NCI-H460 (cell line): ENCODE results near the gene PRDX4. TPM values are rescaled to one million over a fixed set of nuclear protein-coding genes. Genes with fewer than 3 reads are reported as not detected.
"Not testable (repeated sequence)": the region's sequence is repeated elsewhere in the genome, so short reads cannot be mapped to it uniquely, and the experiment has no call there.

Experiments used
- DNase-seq: peaks from one replicate; pipeline ENCODE4 v3.0.0-alpha.2; 2016; ENCODE audit warnings: low read depth; ENCODE audit errors: extremely low read depth
- total RNA-seq: library from RNA; depleted of rRNA; stranded (reverse); fragments of >200 nt; shearing (Covaris generic); gene quantifications from 2 replicates; pipeline ENCODE4 v1.2.3, GENCODE V29; 2014; rRNA removed

The PRDX4 gene
- total RNA-seq, 1 experiment from 2014 or later: 583 TPM

DNA sequence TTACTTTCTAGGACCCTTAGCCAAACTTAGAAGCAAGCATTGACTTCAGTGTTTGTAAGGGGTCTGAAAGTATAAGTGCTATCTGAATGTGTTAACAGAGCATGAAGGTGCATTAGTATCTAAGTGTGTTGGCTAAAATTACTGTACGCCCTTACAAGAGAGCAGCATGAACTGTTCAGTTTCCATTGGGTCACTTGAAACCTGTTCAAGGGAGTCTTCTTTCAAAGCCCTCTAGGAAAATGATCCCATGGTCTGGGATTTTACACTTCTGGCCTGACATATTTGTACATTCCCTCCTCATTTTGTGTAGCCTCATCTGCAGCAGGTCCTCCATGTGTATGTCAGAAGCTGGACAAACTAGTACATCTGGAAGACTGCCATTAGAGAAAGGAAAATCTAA lies 3.2 kb downstream of the PRDX4 start:
- DNase-seq: no peak

DNA sequence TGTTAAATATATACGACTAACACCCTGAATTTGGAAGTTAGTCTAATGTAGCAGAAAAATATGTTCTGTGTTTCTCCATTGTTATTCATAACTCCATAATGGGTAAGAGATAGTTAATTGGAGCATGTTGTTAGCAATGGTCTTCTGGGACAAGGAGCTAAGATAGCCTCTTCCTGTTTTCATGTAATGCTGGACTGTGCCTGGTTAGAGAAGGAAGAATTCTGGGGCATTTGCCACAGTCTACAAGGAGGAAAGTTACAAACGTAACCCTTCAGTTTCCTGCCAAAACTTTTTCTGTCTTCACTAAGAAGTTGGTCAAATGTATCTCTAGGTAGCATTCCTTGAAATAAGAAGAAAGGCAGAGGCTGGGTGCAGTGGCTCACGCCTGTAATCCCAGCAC lies 5.8 kb downstream of the PRDX4 start:
- DNase-seq: no peak

DNA sequence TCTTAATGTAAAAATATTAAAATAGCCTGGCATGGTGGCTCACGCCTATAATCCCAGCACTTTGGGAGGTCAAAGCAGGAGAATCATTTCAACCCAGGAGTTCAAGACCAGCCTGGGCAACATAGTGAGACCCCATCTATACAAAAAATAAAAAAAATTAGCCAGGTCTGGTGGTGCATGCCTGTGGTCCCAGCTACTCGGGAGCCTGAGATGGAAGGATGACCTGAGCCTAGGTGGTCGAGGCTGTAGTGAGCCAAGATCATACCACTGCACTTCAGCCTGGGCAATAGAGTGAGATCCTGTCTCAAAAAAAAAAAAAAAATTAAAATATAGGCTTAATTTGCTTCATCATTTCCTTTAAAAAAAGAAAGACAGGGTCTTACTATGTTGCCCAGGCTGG lies 9.2 kb downstream of the PRDX4 start:
- not testable (repeated sequence) for DNase-seq

DNA sequence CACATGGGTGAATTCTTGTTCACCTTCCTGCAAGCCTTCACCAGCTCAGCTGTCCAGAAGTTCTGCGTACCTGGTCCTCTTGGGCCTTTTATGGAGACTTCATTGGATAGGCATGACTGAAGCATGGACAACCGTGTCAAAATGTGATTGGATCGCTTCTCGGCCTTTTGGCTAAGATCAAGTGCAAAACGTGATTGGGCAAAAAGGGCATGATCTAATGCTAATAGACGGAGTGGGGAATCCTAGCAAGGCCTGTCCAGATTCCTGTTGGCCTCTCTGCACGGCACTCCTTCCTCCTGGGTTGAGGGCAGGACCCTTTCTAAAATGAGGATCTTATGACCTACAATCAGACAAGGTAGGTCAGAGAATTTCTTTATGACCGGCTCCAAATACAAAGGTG lies 24.9 kb downstream of the PRDX4 start:
- DNase-seq: no peak

DNA sequence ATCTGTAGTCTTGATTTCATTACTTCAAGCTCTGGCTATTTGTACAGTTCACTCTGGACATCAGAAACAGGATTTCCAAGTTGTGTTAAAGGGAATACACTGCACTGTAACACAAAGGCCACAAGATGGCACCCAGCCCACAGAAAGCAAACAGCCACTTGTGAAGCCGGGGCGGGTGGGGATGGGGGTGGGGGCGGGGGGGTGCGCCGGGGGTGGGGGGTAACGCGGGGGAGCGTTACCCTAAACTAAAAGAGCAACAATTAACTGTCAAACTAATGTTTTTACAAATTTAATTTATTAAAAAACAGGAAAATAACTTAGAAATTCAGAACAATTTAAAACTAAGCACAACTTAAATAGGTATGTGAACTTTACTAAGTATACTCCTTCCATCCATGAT lies 27.3 kb downstream of the PRDX4 start:
- peak; percentile 73 for DNase-seq

DNA sequence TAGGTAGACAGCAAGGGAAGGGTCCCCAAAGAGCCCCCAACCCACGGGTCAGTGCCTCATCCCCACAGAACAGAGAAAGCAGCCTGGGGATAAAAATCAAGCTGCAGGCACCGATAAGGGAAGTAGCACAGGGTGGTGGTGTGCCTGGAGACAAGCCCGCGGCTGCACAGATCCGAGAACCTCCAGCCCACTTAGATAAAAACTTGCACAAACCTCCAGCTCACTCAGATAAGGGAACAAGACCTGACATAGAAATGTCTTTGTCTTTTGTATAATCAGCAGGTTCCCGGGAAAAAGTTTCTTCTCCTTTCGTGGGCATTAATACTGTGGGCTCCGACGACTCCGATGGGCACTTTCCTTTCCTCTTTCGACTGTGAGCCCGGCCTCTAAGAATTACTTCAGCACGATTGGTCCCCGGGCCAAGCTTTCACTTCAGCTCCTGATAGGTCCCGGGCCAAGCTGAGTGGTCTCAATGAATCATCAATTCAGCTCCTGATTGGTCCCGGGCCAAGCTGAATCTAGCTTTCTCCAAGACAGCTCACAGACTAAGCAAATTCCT lies 32.4 kb downstream of the PRDX4 start:
- DNase-seq: no peak

DNA sequence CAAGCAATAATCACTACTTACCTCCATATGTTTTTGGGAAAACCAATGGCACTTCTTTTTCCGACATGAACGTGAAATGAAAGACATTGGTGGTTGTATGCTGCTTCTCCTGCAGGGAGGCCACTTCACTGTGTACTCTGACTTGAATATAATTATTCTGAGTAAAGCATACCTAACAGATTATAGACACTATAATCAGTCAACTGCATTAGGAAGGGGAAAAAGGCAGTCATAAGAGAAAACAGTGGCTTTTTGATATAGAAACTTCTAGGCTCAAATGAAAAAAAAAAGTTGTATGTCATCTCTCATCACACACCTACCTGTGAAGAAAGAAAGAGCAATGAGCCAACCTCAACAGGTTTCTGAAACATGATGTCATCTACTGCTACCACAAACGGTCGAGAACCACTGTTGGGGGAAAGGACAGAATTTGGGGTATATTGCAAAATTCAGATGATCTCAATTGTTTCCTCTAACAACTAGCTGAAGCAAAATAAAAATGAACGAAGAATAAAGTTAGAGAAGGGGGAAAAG lies 37.4 kb downstream of the PRDX4 start:
- DNase-seq: no peak

DNA sequence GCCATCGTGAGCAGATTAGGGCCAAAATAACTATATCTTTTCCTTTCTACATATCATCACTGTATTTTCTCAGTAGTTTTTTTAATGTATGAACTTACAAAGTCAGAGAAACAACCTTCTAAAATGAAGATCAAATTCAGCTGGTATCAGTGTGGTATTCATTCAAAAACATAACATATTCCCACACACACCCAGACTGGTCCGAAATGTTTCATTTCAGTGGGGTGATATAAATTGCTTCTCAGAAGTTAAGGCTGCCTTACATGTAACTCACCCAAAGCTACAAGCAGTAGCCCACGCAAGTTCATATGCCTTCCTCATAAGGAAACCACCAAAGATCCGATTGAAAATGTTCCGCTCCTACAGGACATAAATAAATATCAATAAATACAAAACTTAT lies 37.9 kb downstream of the PRDX4 start:
- DNase-seq: no peak

DNA sequence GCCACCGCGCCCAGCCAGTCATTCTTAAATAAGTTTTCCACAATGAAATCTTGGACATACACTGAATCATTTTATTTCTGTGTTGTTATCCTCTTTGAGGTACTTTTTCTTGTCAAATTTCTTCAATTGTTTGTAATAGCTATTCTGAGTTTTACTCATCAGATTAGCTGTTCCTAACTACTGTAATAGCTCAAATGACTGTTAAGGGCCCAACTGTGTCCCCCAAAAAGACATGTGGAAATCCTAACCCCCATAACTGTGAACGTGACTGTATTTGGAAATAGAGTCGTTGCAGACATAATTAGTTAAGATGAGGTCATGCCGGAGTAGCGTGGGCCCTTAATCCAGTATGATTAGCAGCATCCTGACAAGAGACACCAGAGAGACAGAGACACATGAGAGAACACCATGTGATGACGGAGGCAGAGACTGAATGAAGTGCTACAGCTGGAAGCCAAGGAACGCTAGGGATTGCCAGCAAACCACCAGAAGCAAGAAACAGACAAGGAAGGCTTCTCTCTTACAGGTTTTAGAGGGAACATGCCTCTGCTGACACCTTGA lies 52.9 kb downstream of the PRDX4 start:
- DNase-seq: no peak

DNA sequence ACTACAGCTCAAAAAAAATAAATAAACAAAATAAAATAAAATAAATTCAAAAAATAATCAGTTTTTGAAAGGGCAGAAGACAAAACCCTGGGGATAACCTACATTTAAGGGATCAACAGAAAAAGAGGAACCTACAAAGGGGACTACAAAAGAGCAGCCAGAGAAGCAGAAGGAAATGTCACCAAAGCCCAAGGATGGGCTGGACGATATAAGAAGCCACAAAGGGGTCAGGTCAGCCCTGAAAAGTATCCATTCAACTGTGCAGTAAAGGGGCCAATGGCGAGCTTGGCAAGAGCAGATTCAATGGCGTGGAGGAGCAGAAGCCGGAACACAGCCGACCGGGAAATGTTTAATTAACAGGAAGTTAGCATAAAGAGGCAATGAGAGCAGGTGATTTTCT lies 58.9 kb downstream of the PRDX4 start:
- no peak for DNase-seq

DNA sequence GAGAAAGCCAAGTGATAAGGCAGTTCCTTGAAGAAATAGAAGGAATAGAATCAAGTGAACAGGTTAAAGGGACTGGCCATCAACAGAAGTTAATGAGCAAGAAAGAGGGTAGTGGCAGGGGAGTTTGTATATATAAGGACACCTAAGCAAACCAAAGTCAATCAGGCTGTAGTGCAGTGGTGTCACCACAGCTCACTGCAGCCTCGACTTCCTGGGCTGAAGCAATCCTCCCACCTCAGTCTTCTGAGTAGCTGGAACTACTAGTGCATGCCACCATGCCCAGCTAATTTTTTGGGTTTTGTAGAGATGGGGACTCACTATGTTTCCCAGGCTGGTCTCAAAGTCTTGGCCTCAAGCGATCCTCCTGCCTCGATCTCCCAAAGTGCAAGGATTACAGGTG lies 59.9 kb downstream of the PRDX4 start:
- no peak for DNase-seq

DNA sequence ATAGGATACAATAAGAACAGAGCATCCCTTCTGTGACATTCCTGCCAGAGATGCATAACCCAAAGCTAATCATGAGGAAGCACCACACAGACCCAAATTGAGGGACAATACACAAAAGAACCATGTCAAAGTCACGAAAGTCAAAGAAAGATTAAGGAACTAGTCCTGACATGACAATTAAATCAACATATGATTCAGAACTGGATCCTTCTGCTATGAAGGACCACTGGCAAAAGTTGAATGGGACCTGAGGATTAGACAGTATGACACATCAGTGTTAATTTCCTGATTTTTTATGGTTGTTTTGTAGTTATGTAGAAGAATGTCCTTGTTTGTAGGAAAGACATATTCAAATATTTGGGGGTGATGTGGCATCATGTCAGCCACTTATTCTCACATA lies 61.9 kb downstream of the PRDX4 start:
- DNase-seq: no peak

DNA sequence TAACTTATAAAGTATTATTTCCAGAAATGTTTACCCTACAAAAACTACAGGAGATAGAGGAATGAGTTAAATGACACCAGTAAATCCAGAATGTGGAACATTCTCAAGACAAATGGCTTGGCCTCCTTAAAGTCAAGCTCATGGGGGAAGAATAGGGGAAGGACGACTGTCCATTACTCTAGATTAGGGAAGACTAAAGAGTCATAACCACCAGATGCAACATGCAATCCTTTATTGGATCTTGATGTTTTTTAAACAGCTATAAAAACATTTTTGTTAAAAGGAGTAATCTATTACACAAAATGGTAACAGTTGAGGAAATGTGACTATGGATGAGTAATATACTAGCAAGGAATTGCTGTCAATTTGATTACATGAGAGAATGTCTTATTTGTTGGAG lies 64.7 kb downstream of the PRDX4 start:
- DNase-seq: no peak

DNA sequence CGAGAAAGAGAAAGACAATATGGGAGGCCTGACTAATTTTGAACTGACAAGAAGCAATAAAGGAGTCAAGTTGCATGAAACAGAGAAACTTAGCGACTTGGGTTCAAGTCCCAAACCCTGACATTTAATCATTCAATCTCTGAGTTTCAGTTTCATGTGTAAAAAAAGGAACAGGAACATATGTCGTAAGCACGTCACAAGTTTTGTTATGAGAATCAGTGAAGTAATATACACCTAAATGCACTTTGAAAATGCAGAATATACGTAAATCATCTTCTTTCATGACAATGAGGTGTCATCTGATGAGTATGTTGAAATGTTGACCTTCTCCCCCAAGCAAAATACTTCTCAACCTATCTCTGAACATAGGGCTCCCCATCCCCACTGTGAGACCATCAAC lies 65.4 kb downstream of the PRDX4 start:
- no peak for DNase-seq

Other genes with a start within 250 kb of the PRDX4 start
- 107 and 119 TPM in 2 replicates for gene ACOT9, start 75.8 kb downstream of the PRDX4 start, total RNA-seq
- gene SAT1, start 115.7 kb downstream of the PRDX4 start, total RNA-seq: 434 and 469 TPM in 2 replicates
- 40.5 and 40.9 TPM in 2 replicates for gene APOO, start 240.4 kb downstream of the PRDX4 start, total RNA-seq
- 0.05 and 0.14 TPM in 2 replicates for gene CXorf58, start 240.5 kb downstream of the PRDX4 start, total RNA-seq